ENCODE results near the gene LMO7. TPM values are rescaled to one million over a fixed set of nuclear protein-coding genes. Genes with fewer than 3 reads are reported as not detected.

LMO7 gene
- total and polyA plus RNA-seq, 4 donors: 75.9 to 679 (median 214) TPM

GRCh38 chr13:75705395-75705794 is 69.3 kb downstream of the LMO7 start:
- Histone ChIP-seq H3K27ac (ENCODE audit: low read depth in 1 of 2, low read length in 1 of 2) (no peak overlapping the region), H3K4me3 (no peak overlapping the region), H3K27me3 (ENCODE audit: control insufficient read depth in 3 of 3, insufficient read depth in 3 of 3, low read length in 2 of 3) (no peaks in the 10 kb centered on the region), H3K4me1 (ENCODE audit: control insufficient read depth in 5 of 5, insufficient read depth in 5 of 5, low read length in 5 of 5) (peaks cover 0 to 13% (median 4%) of the 10 kb centered on the region in 5 donors), H3K9me3 (ENCODE audit: control insufficient read depth in 4 of 4, insufficient read depth in 3 of 4, low read length in 3 of 4) (no peaks in the 10 kb centered on the region), H3K36me3 (ENCODE audit: control insufficient read depth in 4 of 4, insufficient read depth in 4 of 4, low read length in 4 of 4) (no peaks in the 10 kb centered on the region), H3K9ac (ENCODE audit: insufficient read depth in 1 of 2, low read length in 2 of 2) (peak overlapping the region in 1 of 2 donors; percentile 58)
- DNase-seq: no peak
- TF ChIP-seq, protein P1, sequence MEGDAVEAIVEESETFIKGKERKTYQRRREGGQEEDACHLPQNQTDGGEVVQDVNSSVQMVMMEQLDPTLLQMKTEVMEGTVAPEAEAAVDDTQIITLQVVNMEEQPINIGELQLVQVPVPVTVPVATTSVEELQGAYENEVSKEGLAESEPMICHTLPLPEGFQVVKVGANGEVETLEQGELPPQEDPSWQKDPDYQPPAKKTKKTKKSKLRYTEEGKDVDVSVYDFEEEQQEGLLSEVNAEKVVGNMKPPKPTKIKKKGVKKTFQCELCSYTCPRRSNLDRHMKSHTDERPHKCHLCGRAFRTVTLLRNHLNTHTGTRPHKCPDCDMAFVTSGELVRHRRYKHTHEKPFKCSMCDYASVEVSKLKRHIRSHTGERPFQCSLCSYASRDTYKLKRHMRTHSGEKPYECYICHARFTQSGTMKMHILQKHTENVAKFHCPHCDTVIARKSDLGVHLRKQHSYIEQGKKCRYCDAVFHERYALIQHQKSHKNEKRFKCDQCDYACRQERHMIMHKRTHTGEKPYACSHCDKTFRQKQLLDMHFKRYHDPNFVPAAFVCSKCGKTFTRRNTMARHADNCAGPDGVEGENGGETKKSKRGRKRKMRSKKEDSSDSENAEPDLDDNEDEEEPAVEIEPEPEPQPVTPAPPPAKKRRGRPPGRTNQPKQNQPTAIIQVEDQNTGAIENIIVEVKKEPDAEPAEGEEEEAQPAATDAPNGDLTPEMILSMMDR (IDR thresholded peaks at IDR 0.05; ENCODE audit: control extremely low read depth, extremely low read depth): no peak
- peak; percentile 55 for ATAC-seq (ENCODE audit: insufficient read depth, low FRiP score)
- WGBS, 2 donors: 50 to 68% methylated on average over 1 of the region's 1 CpG

DNA sequence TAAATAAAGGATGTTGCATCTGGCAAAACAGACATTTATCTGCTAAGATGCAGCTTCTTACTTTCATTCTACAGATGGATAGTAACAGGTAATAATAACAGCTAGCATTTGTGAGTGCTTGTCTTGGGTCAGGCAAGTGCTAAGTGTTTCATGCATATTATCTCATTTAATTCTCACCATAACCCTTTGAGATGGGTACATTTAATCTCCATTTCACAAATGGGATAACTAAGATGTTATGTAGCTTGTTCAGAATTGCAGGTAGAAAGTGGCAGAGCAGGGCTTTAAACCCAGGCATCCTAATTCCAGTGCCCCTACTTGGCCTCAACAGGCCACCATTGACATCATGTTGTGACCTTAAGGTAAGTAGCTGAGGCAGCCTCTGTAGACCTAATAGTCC is 69.8 kb downstream of the LMO7 start:
- Histone ChIP-seq H3K27ac (ENCODE audit: low read depth in 1 of 2, low read length in 1 of 2) (peak overlapping the region in 1 of 2 donors; percentile 72), H3K9me3 (ENCODE audit: control insufficient read depth in 4 of 4, insufficient read depth in 3 of 4, low read length in 3 of 4) (no peaks in the 10 kb centered on the region), H3K9ac (ENCODE audit: insufficient read depth in 1 of 2, low read length in 2 of 2) (no peak overlapping the region), H3K36me3 (ENCODE audit: control insufficient read depth in 4 of 4, insufficient read depth in 4 of 4, low read length in 4 of 4) (no peaks in the 10 kb centered on the region), H3K27me3 (ENCODE audit: control insufficient read depth in 3 of 3, insufficient read depth in 3 of 3, low read length in 2 of 3) (no peaks in the 10 kb centered on the region), H3K4me1 (ENCODE audit: control insufficient read depth in 5 of 5, insufficient read depth in 5 of 5, low read length in 5 of 5) (peaks cover 0 to 13% (median 4%) of the 10 kb centered on the region in 5 donors), H3K4me3 (no peak overlapping the region)
- DNase-seq (no peak), ATAC-seq (ENCODE audit: insufficient read depth, low FRiP score) (no peak)
- TF ChIP-seq, protein P1 (IDR thresholded peaks at IDR 0.05; ENCODE audit: control extremely low read depth, extremely low read depth): no peak

DNA sequence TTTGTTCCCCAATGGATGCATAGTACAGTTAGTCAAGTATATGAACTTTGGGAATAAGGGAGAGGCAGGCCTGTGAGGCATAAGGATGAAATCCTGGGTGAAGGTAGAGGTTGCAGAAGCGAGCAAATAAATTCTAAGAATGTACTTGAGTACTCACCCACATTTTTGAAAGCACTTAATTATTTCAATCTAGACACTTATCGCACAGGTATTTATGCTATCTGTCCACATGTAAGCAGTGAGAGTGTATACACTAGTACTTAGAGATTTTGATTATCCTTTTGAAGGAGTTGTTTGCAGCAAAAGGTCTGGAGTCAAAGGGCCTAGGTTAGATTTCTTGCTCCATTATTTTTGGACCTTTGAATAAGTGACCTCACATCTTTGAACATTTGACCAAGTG is 77.7 kb downstream of the LMO7 start:
- no peak overlapping the region for H3K9ac ChIP-seq (ENCODE audit: insufficient read depth in 1 of 2, low read length in 2 of 2)
- H3K27ac ChIP-seq (ENCODE audit: low read depth in 1 of 2, low read length in 1 of 2): no peak overlapping the region
- no peaks in the 10 kb centered on the region for H3K9me3 ChIP-seq (ENCODE audit: control insufficient read depth in 4 of 4, insufficient read depth in 3 of 4, low read length in 3 of 4)
- no peaks in the 10 kb centered on the region for H3K36me3 ChIP-seq (ENCODE audit: control insufficient read depth in 4 of 4, insufficient read depth in 4 of 4, low read length in 4 of 4)
- 63 to 83% methylated on average over 2 of the region's 2 CpGs for WGBS, 2 donors
- peak; percentile 86 for ATAC-seq (ENCODE audit: insufficient read depth, low FRiP score)
- peaks cover 0 to 10% (median 0%) of the 10 kb centered on the region in 5 donors for H3K4me1 ChIP-seq (ENCODE audit: control insufficient read depth in 5 of 5, insufficient read depth in 5 of 5, low read length in 5 of 5)
- H3K4me3 ChIP-seq: no peak overlapping the region
- DNase-seq: no peak
- no peaks in the 10 kb centered on the region for H3K27me3 ChIP-seq (ENCODE audit: control insufficient read depth in 3 of 3, insufficient read depth in 3 of 3, low read length in 2 of 3)
- TF ChIP-seq, protein P1 (IDR thresholded peaks at IDR 0.05; ENCODE audit: control extremely low read depth, extremely low read depth): no peak

Data from lung (tissue), 12 donors.